ENCODE measurements around the gene ATG7.
"Not testable (repeated sequence)": the region's sequence is repeated elsewhere in the genome, so short reads cannot be mapped to it uniquely, and the experiment has no call there.

Gene ATG7

GRCh38 chr3:11424277-11424676, 152.1 kb downstream of the ATG7 start:
- Histone ChIP-seq H3K36me3 (ENCODE audit: control insufficient read depth, insufficient read depth, low read length) (no peaks in the 10 kb centered on the region), H3K27ac (ENCODE audit: low read length) (no peak overlapping the region), H3K9me3 (ENCODE audit: control insufficient read depth, insufficient read depth, low read length) (no peaks in the 10 kb centered on the region), H3K4me3 (ENCODE audit: low read length) (no peak overlapping the region), H3K4me1 (ENCODE audit: control insufficient read depth, insufficient read depth, low read length) (no peaks in the 10 kb centered on the region), H3K27me3 (ENCODE audit: control insufficient read depth, insufficient read depth, low read length) (no peaks in the 10 kb centered on the region)
- DNase-seq (ENCODE audit: low read depth, low spot score): no peak
- WGBS (ENCODE audit: insufficient coverage, insufficient read length): no CpG with 5 or more reads among the region's 2 CpGs

- no peak overlapping the region for H3K4me3 ChIP-seq (ENCODE audit: low read length)
- no peak overlapping the region for H3K27ac ChIP-seq (ENCODE audit: low read length)
- H3K4me1 ChIP-seq (ENCODE audit: control insufficient read depth, insufficient read depth, low read length): no peaks in the 10 kb centered on the region
- no peaks in the 10 kb centered on the region for H3K36me3 ChIP-seq (ENCODE audit: control insufficient read depth, insufficient read depth, low read length)
- no peak for DNase-seq (ENCODE audit: low read depth, low spot score)
- no peaks in the 10 kb centered on the region for H3K9me3 ChIP-seq (ENCODE audit: control insufficient read depth, insufficient read depth, low read length)
- WGBS (ENCODE audit: insufficient coverage, insufficient read length): no CpG with 5 or more reads among the region's 6 CpGs
- H3K27me3 ChIP-seq (ENCODE audit: control insufficient read depth, insufficient read depth, low read length): no peaks in the 10 kb centered on the region
These were observed 158.0 kb downstream of the ATG7 start for GRCh38 chr3:11430207-11430606.

- H3K9me3 ChIP-seq (ENCODE audit: control insufficient read depth, insufficient read depth, low read length): no peaks in the 10 kb centered on the region
- WGBS (ENCODE audit: insufficient coverage, insufficient read length): no CpG with 5 or more reads among the region's 2 CpGs
- no peak for DNase-seq (ENCODE audit: low read depth, low spot score)
These were observed 158.4 kb downstream of the ATG7 start for GRCh38 chr3:11430624-11431023.

GRCh38 chr3:11431319-11431718, 159.1 kb downstream of the ATG7 start:
- no peak overlapping the region for H3K4me3 ChIP-seq (ENCODE audit: low read length)
- DNase-seq (ENCODE audit: low read depth, low spot score): no peak
- no peak overlapping the region for H3K27ac ChIP-seq (ENCODE audit: low read length)
- WGBS (ENCODE audit: insufficient coverage, insufficient read length): no CpG with 5 or more reads among the region's 3 CpGs
- no peaks in the 10 kb centered on the region for H3K4me1 ChIP-seq (ENCODE audit: control insufficient read depth, insufficient read depth, low read length)
- no peaks in the 10 kb centered on the region for H3K9me3 ChIP-seq (ENCODE audit: control insufficient read depth, insufficient read depth, low read length)
- no peaks in the 10 kb centered on the region for H3K27me3 ChIP-seq (ENCODE audit: control insufficient read depth, insufficient read depth, low read length)
- no peaks in the 10 kb centered on the region for H3K36me3 ChIP-seq (ENCODE audit: control insufficient read depth, insufficient read depth, low read length)

More at GRCh38 chr3:11430624-11431023, 158.4 kb downstream of the ATG7 start:
- H3K27me3 ChIP-seq (ENCODE audit: control insufficient read depth, insufficient read depth, low read length): no peaks in the 10 kb centered on the region
- no peak overlapping the region for H3K27ac ChIP-seq (ENCODE audit: low read length)
- no peaks in the 10 kb centered on the region for H3K36me3 ChIP-seq (ENCODE audit: control insufficient read depth, insufficient read depth, low read length)
- H3K4me3 ChIP-seq (ENCODE audit: low read length): no peak overlapping the region
- H3K4me1 ChIP-seq (ENCODE audit: control insufficient read depth, insufficient read depth, low read length): no peaks in the 10 kb centered on the region

GRCh38 chr3:11434017-11434526, 161.9 kb downstream of the ATG7 start:
- no peak overlapping the region for H3K4me3 ChIP-seq (ENCODE audit: low read length)
- H3K4me1 ChIP-seq (ENCODE audit: control insufficient read depth, insufficient read depth, low read length): no peaks in the 10 kb centered on the region
- H3K36me3 ChIP-seq (ENCODE audit: control insufficient read depth, insufficient read depth, low read length): no peaks in the 10 kb centered on the region
- H3K27me3 ChIP-seq (ENCODE audit: control insufficient read depth, insufficient read depth, low read length): no peaks in the 10 kb centered on the region
- H3K9me3 ChIP-seq (ENCODE audit: control insufficient read depth, insufficient read depth, low read length): no peaks in the 10 kb centered on the region
- whole genome bisulfite sequencing (ENCODE audit: insufficient coverage, insufficient read length): no CpG with 5 or more reads among the region's 3 CpGs
- no peak overlapping the region for H3K27ac ChIP-seq (ENCODE audit: low read length)
- no peak for DNase-seq (ENCODE audit: low read depth, low spot score)

- WGBS (ENCODE audit: insufficient coverage, insufficient read length): 100% methylated on average over 1 of the region's 6 CpGs
These were observed 162.4 kb downstream of the ATG7 start for GRCh38 chr3:11434563-11435096.

GRCh38 chr3:11435440-11436165, 163.4 kb downstream of the ATG7 start:
- no peaks in the 10 kb centered on the region for H3K9me3 ChIP-seq (ENCODE audit: control insufficient read depth, insufficient read depth, low read length)
- H3K27me3 ChIP-seq (ENCODE audit: control insufficient read depth, insufficient read depth, low read length): no peaks in the 10 kb centered on the region
- no peak for DNase-seq (ENCODE audit: low read depth, low spot score)
- no peaks in the 10 kb centered on the region for H3K36me3 ChIP-seq (ENCODE audit: control insufficient read depth, insufficient read depth, low read length)
- WGBS (ENCODE audit: insufficient coverage, insufficient read length): no CpG with 5 or more reads among the region's 7 CpGs
- H3K4me1 ChIP-seq (ENCODE audit: control insufficient read depth, insufficient read depth, low read length): no peaks in the 10 kb centered on the region
- H3K27ac ChIP-seq (ENCODE audit: low read length): no peak overlapping the region
- no peak overlapping the region for H3K4me3 ChIP-seq (ENCODE audit: low read length)

More at GRCh38 chr3:11434563-11435096, 162.4 kb downstream of the ATG7 start:
- Histone ChIP-seq H3K27me3 (ENCODE audit: control insufficient read depth, insufficient read depth, low read length) (no peaks in the 10 kb centered on the region), H3K27ac (ENCODE audit: low read length) (no peak overlapping the region), H3K4me1 (ENCODE audit: control insufficient read depth, insufficient read depth, low read length) (no peaks in the 10 kb centered on the region), H3K9me3 (ENCODE audit: control insufficient read depth, insufficient read depth, low read length) (no peaks in the 10 kb centered on the region), H3K4me3 (ENCODE audit: low read length) (no peak overlapping the region), H3K36me3 (ENCODE audit: control insufficient read depth, insufficient read depth, low read length) (no peaks in the 10 kb centered on the region)
- DNase-seq (ENCODE audit: low read depth, low spot score): no peak

GRCh38 chr3:11436775-11437174, 164.6 kb downstream of the ATG7 start:
- no peaks in the 10 kb centered on the region for H3K36me3 ChIP-seq (ENCODE audit: control insufficient read depth, insufficient read depth, low read length)
- WGBS (ENCODE audit: insufficient coverage, insufficient read length): no CpG with 5 or more reads among the region's 2 CpGs
- no peak for DNase-seq (ENCODE audit: low read depth, low spot score)
- no peak overlapping the region for H3K27ac ChIP-seq (ENCODE audit: low read length)
- H3K4me3 ChIP-seq (ENCODE audit: low read length): no peak overlapping the region
- no peaks in the 10 kb centered on the region for H3K9me3 ChIP-seq (ENCODE audit: control insufficient read depth, insufficient read depth, low read length)
- H3K27me3 ChIP-seq (ENCODE audit: control insufficient read depth, insufficient read depth, low read length): no peaks in the 10 kb centered on the region
- H3K4me1 ChIP-seq (ENCODE audit: control insufficient read depth, insufficient read depth, low read length): no peaks in the 10 kb centered on the region

- no peaks in the 10 kb centered on the region for H3K4me1 ChIP-seq (ENCODE audit: control insufficient read depth, insufficient read depth, low read length)
- H3K4me3 ChIP-seq (ENCODE audit: low read length): no peak overlapping the region
- H3K36me3 ChIP-seq (ENCODE audit: control insufficient read depth, insufficient read depth, low read length): no peaks in the 10 kb centered on the region
- no peak overlapping the region for H3K27ac ChIP-seq (ENCODE audit: low read length)
- H3K9me3 ChIP-seq (ENCODE audit: control insufficient read depth, insufficient read depth, low read length): no peaks in the 10 kb centered on the region
- no peak for DNase-seq (ENCODE audit: low read depth, low spot score)
- H3K27me3 ChIP-seq (ENCODE audit: control insufficient read depth, insufficient read depth, low read length): no peaks in the 10 kb centered on the region
- WGBS (ENCODE audit: insufficient coverage, insufficient read length): no CpG with 5 or more reads among the region's 6 CpGs
These were observed 165.3 kb downstream of the ATG7 start for GRCh38 chr3:11437506-11437905.

GRCh38 chr3:11438646-11439045, 166.4 kb downstream of the ATG7 start:
- H3K27me3 ChIP-seq (ENCODE audit: control insufficient read depth, insufficient read depth, low read length): no peaks in the 10 kb centered on the region
- H3K36me3 ChIP-seq (ENCODE audit: control insufficient read depth, insufficient read depth, low read length): no peaks in the 10 kb centered on the region
- H3K4me1 ChIP-seq (ENCODE audit: control insufficient read depth, insufficient read depth, low read length): no peaks in the 10 kb centered on the region
- H3K4me3 ChIP-seq (ENCODE audit: low read length): no peak overlapping the region
- H3K9me3 ChIP-seq (ENCODE audit: control insufficient read depth, insufficient read depth, low read length): no peaks in the 10 kb centered on the region
- no peak overlapping the region for H3K27ac ChIP-seq (ENCODE audit: low read length)
- no peak for DNase-seq (ENCODE audit: low read depth, low spot score)
- no CpG with 5 or more reads among the region's 2 CpGs for WGBS (ENCODE audit: insufficient coverage, insufficient read length)

- H3K36me3 ChIP-seq (ENCODE audit: control insufficient read depth, insufficient read depth, low read length); H3K27ac ChIP-seq (ENCODE audit: low read length); H3K4me3 ChIP-seq (ENCODE audit: low read length); DNase-seq (ENCODE audit: low read depth, low spot score); H3K27me3 ChIP-seq (ENCODE audit: control insufficient read depth, insufficient read depth, low read length); H3K4me1 ChIP-seq (ENCODE audit: control insufficient read depth, insufficient read depth, low read length); H3K9me3 ChIP-seq (ENCODE audit: control insufficient read depth, insufficient read depth, low read length): not testable (repeated sequence)
- no CpG with 5 or more reads among the region's 7 CpGs for WGBS (ENCODE audit: insufficient coverage, insufficient read length)
These were observed 169.1 kb downstream of the ATG7 start for GRCh38 chr3:11441346-11441745.

Measured in iPS DF 6.9 (cell line).